WTC11 (cell line): ENCODE measurements around the gene GALNT17. TPM values are rescaled to one million over a fixed set of nuclear protein-coding genes. Genes with fewer than 3 reads are reported as not detected.

Source experiments
- ATAC-seq: fragments of 200-7000 bp; cut with Tn5 transposase; 2 replicates; pipeline ENCODE4 v1.10.0; 2021; ENCODE audit warnings: mild to moderate bottlenecking, moderate library complexity
- CTCF ChIA-PET: fragments of 300-600 bp; sonication (Branson Sonifier 250); formaldehyde crosslinking; loops from one replicate; lab custom pipeline; 2021; ENCODE audit warnings: antibody characterized with exemption; lab: Charles Lee
- POLR2A ChIA-PET: fragments of 350-600 bp; sonication (Branson Sonifier 250); formaldehyde crosslinking; loops from one replicate; lab custom pipeline; 2021; ENCODE audit warnings: antibody characterized with exemption; lab: Charles Lee
- DNase-seq: peaks from one replicate; pipeline ENCODE4 v3.0.0; 2021; ENCODE audit warnings: low spot score
- H3K27ac Mint-ChIP-seq: 2 replicates; pipeline ENCODE4 v1.8.0; 2021; ENCODE audit warnings: mixed read lengths
- H3K27me3 Mint-ChIP-seq: 2 replicates; pipeline ENCODE4 v1.8.0; 2021; ENCODE audit warnings: low read depth, mild to moderate bottlenecking, moderate library complexity, mixed read lengths
- H3K36me3 Mint-ChIP-seq: 2 replicates; pipeline ENCODE4 v1.8.0; 2021; ENCODE audit warnings: mixed read lengths
- H3K4me1 Mint-ChIP-seq: 2 replicates; pipeline ENCODE4 v1.8.0; 2022; ENCODE audit warnings: mixed read lengths
- H3K4me3 Mint-ChIP-seq: 2 replicates; pipeline ENCODE4 v1.8.0; 2021; ENCODE audit warnings: mild to moderate bottlenecking, moderate library complexity, mixed read lengths
- H3K9me3 Mint-ChIP-seq: 2 replicates; pipeline ENCODE4 v1.8.0; 2021; ENCODE audit warnings: mixed read lengths
- AR ChIP-seq: fragments of 250-450 bp; sonication (Bioruptor Pico); IDR thresholded peaks from 2 replicates; pipeline ENCODE4 v1.9.0; 2021; ENCODE audit warnings: mild to moderate bottlenecking
- ATF2 ChIP-seq: sonication (generic); formaldehyde crosslinking; IDR thresholded peaks from 2 replicates; pipeline ENCODE4 v1.8.1; 2022; ENCODE audit warnings: low read depth, missing genetic modification reagents, borderline replicate concordance
- CDX4 ChIP-seq: fragments of 250-450 bp; sonication (Bioruptor Pico); IDR thresholded peaks from 2 replicates; pipeline ENCODE4 v1.9.0; 2021; ENCODE audit warnings: moderate library complexity, mild to moderate bottlenecking, inconsistent platforms, borderline replicate concordance
- ELF4 ChIP-seq: sonication (generic); formaldehyde crosslinking; IDR thresholded peaks from 2 replicates; pipeline ENCODE4 v1.8.1; 2022; ENCODE audit warnings: low read depth, mild to moderate bottlenecking, moderate library complexity, missing genetic modification reagents
- ETV6 ChIP-seq: sonication (generic); formaldehyde crosslinking; IDR thresholded peaks from 2 replicates; pipeline ENCODE4 v1.8.1; 2022; ENCODE audit warnings: mild to moderate bottlenecking, missing genetic modification reagents
- NFYB ChIP-seq: sonication (generic); formaldehyde crosslinking; conservative IDR thresholded peaks from 2 replicates; pipeline ENCODE4 v1.8.0; 2022; ENCODE audit warnings: low read depth, missing genetic modification reagents
- NR2C2 ChIP-seq: sonication (generic); formaldehyde crosslinking; IDR thresholded peaks from 2 replicates; pipeline ENCODE4 v1.8.0; 2022; ENCODE audit warnings: mild to moderate bottlenecking, missing genetic modification reagents
- PRDM15 ChIP-seq: sonication (generic); formaldehyde crosslinking; IDR thresholded peaks from 2 replicates; pipeline ENCODE4 v1.8.0; 2022; ENCODE audit warnings: missing genetic modification reagents
- USF2 ChIP-seq: sonication (generic); formaldehyde crosslinking; IDR thresholded peaks from 2 replicates; pipeline ENCODE4 v1.8.1; 2023; ENCODE audit warnings: mild to moderate bottlenecking, missing genetic modification reagents, moderate library complexity
- ZBTB43 ChIP-seq: sonication (generic); formaldehyde crosslinking; IDR thresholded peaks from 2 replicates; pipeline ENCODE4 v1.8.1; 2023; ENCODE audit warnings: mild to moderate bottlenecking, missing genetic modification reagents
- ZNF416 ChIP-seq: fragments of 250-450 bp; sonication (Bioruptor Pico); IDR thresholded peaks from 2 replicates; pipeline ENCODE4 v1.9.0; 2021; ENCODE audit warnings: mild to moderate bottlenecking, inconsistent platforms
- ZNF425 ChIP-seq: fragments of 250-450 bp; sonication (Bioruptor Pico); conservative IDR thresholded peaks from 2 replicates; pipeline ENCODE4 v1.9.0; 2021; ENCODE audit warnings: mild to moderate bottlenecking
- ZNF532 ChIP-seq: fragments of 250-450 bp; sonication (Bioruptor Pico); IDR thresholded peaks from 2 replicates; pipeline ENCODE4 v1.9.0; 2021; ENCODE audit warnings: mild to moderate bottlenecking, borderline replicate concordance
- ZSCAN18 ChIP-seq: fragments of 250-450 bp; sonication (Bioruptor Pico); IDR thresholded peaks from 2 replicates; pipeline ENCODE4 v2.1.2; 2022; ENCODE audit warnings: mild to moderate bottlenecking, moderate library complexity
- total RNA-seq: library from RNA; stranded (reverse); gene quantifications from 3 replicates; pipeline ENCODE4 v1.2.3, GENCODE V29; 2021

GALNT17 gene
- total RNA-seq, 1 experiment from 2014 or later, result 61.1 TPM

GRCh38 chr7:71649812-71650211 lies 517.9 kb downstream of the GALNT17 start (continued):
- TF ChIP-seq PRDM15 (CRISPR knock-in tag), result no peak

- DNase-seq, result no peak
- peaks cover 14% of the 10 kb centered on the region for H3K9me3 Mint-ChIP-seq
- POLR2A ChIA-PET, result interaction anchor here (0.6 kb wide), 2 partner anchors 39 to 161 kb away, joined by 3 to 4 read pairs; no protein-coding TSS in a partner anchor
- H3K27ac Mint-ChIP-seq, result peak overlapping the region; percentile 53; the same call in 1 of the 2 replicates
- H3K36me3 Mint-ChIP-seq, result peaks cover 28% of the 10 kb centered on the region
- CTCF ChIA-PET, result interaction anchor here (1.7 to 2.5 kb wide), 3 partner anchors 32 to 821 kb away, joined by 4 to 10 read pairs (median 5); no protein-coding TSS in a partner anchor
- H3K27me3 Mint-ChIP-seq, result no peaks in the 10 kb centered on the region
- H3K4me1 Mint-ChIP-seq, result peaks cover 54% of the 10 kb centered on the region
- ATAC-seq, result no peak
- H3K4me3 Mint-ChIP-seq, result no peak overlapping the region
- TF ChIP-seq NR2C2 (CRISPR knock-in tag) (no peak), ATF2 (CRISPR knock-in tag) (no peak), ZNF425 (CRISPR knock-in tag) (no peak), USF2 (no peak), AR (no peak), CDX4 (no peak), ZSCAN18 (CRISPR knock-in tag) (no peak), ZBTB43 (CRISPR knock-in tag) (no peak), ZNF532 (CRISPR knock-in tag) (no peak), ELF4 (no peak), NFYB (CRISPR knock-in tag) (no peak), ZNF416 (CRISPR knock-in tag) (no peak), ETV6 (CRISPR knock-in tag) (no peak)
Measured at GRCh38 chr7:71650653-71651337, 518.9 kb downstream of the GALNT17 start.
